Measurements from ENCODE around the gene APOL6. TPM values are rescaled to one million over a fixed set of nuclear protein-coding genes. Genes with fewer than 3 reads are reported as not detected.

The APOL6 gene
- total and polyA plus RNA-seq, 2 of the 13 experiments (the other 11 are each of a cell fraction or from before 2014, with no cell fraction given): 5.2 to 7.5 TPM

DNA sequence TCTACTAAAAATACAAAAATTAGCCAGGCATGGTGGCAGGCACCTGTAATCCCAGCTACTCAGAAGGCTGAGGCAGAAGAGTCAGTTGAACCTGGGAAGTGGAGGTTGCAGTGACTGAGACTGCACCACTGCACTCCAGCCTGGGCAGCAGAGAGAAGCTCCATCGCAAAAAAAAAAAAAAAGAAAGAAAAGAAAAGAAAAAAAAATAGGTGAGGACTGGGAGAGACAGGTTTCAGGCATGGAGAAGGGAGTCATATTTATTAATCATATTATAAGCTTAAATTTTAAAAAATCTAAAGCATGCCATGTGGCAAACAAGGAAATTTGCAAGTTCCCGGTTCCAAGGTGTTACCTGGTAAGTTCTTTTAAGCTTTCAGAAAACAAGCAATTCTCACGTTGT is 69.3 kb downstream of the APOL6 start, which contains the start of gene APOL5:
Gene APOL5 (plus strand): TSS at position 301 of the 400 bp plus-strand sequence. CDS start 0 bp downstream, at position 301.
- ATAC-seq (no peak), DNase-seq (ENCODE audit: low spot score) (no peak), FAIRE-seq (no peak)
- H3K4me2 ChIP-seq (ENCODE audit: low read depth, low read length): no peak within 1 kb of the TSS
- no peak within 1 kb of the TSS for H3K27ac ChIP-seq (ENCODE audit: extremely low read length, insufficient read depth, low read length)
- ChIA-PET POLR2A (no interaction called here), CTCF (ENCODE audit: low intra/inter-chr PET ratio, low total read pairs) (no interaction called here)
- no peak within 1 kb of the TSS for H2AFZ ChIP-seq (ENCODE audit: low read length)
- no peaks in the 10 kb centered on the region for H3K79me2 ChIP-seq (ENCODE audit: insufficient read depth, low read length)
- intact Hi-C loops (cut with micrococcal nuclease; ENCODE audit: unreplicated experiment) (no loop called here), in situ Hi-C loops (cut with HindIII; ENCODE audit: extremely low pct_ligation_motif_present, low pct_unique_long_range_greater_than_20kb) (no loop called here)
- H4K20me1 ChIP-seq (ENCODE audit: insufficient read depth, low read length): no peaks in the 10 kb centered on the region
- H3K4me1 ChIP-seq (ENCODE audit: insufficient read depth, low read length): no peaks in the 10 kb centered on the region
- no TSS peak for BruUV-seq (replicated peaks)
- no peaks in the 10 kb centered on the region for H3K36me3 ChIP-seq (replicated peaks in 1 of 2; ENCODE audit: control insufficient read depth in 1 of 2, insufficient read depth in 2 of 2, low read length in 2 of 2)
- no peak for TF ChIP-seq ZNF652 (CRISPR knock-in tag; IDR thresholded peaks at IDR 0.05; ENCODE audit: borderline replicate concordance, low read depth)
- TF ChIP-seq ZNF703 (CRISPR knock-in tag; IDR thresholded peaks at IDR 0.05; ENCODE audit: borderline replicate concordance): no peak
- TF ChIP-seq CEBPG (CRISPR knock-in tag; IDR thresholded peaks at IDR 0.05): no peak
- TF ChIP-seq TCF7 (IDR thresholded peaks at IDR 0.05; ENCODE audit: low read depth): no peak
- no peak for TF ChIP-seq ZBTB7A (CRISPR knock-in tag; IDR thresholded peaks at IDR 0.05)
- TF ChIP-seq CHCHD3 (CRISPR knock-in tag; IDR thresholded peaks at IDR 0.05): no peak
- no peak for TF ChIP-seq ZNF547 (CRISPR knock-in tag; IDR thresholded peaks at IDR 0.05)
- no peak for TF ChIP-seq ATF7-NPFF (CRISPR knock-in tag; IDR thresholded peaks at IDR 0.05; ENCODE audit: low read depth)
- TF ChIP-seq, protein P1, sequence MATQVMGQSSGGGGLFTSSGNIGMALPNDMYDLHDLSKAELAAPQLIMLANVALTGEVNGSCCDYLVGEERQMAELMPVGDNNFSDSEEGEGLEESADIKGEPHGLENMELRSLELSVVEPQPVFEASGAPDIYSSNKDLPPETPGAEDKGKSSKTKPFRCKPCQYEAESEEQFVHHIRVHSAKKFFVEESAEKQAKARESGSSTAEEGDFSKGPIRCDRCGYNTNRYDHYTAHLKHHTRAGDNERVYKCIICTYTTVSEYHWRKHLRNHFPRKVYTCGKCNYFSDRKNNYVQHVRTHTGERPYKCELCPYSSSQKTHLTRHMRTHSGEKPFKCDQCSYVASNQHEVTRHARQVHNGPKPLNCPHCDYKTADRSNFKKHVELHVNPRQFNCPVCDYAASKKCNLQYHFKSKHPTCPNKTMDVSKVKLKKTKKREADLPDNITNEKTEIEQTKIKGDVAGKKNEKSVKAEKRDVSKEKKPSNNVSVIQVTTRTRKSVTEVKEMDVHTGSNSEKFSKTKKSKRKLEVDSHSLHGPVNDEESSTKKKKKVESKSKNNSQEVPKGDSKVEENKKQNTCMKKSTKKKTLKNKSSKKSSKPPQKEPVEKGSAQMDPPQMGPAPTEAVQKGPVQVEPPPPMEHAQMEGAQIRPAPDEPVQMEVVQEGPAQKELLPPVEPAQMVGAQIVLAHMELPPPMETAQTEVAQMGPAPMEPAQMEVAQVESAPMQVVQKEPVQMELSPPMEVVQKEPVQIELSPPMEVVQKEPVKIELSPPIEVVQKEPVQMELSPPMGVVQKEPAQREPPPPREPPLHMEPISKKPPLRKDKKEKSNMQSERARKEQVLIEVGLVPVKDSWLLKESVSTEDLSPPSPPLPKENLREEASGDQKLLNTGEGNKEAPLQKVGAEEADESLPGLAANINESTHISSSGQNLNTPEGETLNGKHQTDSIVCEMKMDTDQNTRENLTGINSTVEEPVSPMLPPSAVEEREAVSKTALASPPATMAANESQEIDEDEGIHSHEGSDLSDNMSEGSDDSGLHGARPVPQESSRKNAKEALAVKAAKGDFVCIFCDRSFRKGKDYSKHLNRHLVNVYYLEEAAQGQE (IDR thresholded peaks at IDR 0.05; ENCODE audit: borderline replicate concordance in 1 of 2, low read depth in 1 of 2, low read length in 2 of 2): no peak
- no peaks in the 10 kb centered on the region for H3K27me3 ChIP-seq (ENCODE audit: control insufficient read depth in 1 of 2, insufficient read depth in 2 of 2, low read length in 2 of 2)
- H3K9me3 ChIP-seq (ENCODE audit: low read length): no peaks in the 10 kb centered on the region; the same call in 1 of the 2 replicates
- no peak within 1 kb of the TSS for H3K4me3 ChIP-seq (replicated peaks in 1 of 3; ENCODE audit: insufficient read depth in 1 of 3, low read depth in 2 of 3, low read length in 3 of 3)
- whole genome bisulfite sequencing (ENCODE audit: low lambda C conversion rate): 38% methylated on average over 3 of the region's 3 CpGs
- no peak within 1 kb of the TSS for H3K9ac ChIP-seq (ENCODE audit: insufficient read depth, low read depth, low read length)

Other genes starting within 250 kb of the APOL6 start
- gene MCM5, start 248.3 kb upstream of the APOL6 start, total RNA-seq (2016; rRNA removed; fragmentation: Illumina TruSeq; extraction: Trizol): 87.1 and 93.5 TPM in 2 replicates
- 35.0 and 40.2 TPM in 2 replicates for gene MCM5, start 248.3 kb upstream of the APOL6 start, polyA plus RNA-seq (2011; rRNA removed)
- not detected in 2 replicates for gene RASD2, start 107.6 kb upstream of the APOL6 start, total RNA-seq (2016; rRNA removed; fragmentation: Illumina TruSeq; extraction: Trizol)
- not detected in 2 replicates for gene RASD2, start 107.6 kb upstream of the APOL6 start, polyA plus RNA-seq (2011; rRNA removed)
- not detected in 2 replicates for gene MB, start 31.1 kb upstream of the APOL6 start, total RNA-seq (2016; rRNA removed; fragmentation: Illumina TruSeq; extraction: Trizol)
- gene MB, start 31.1 kb upstream of the APOL6 start, polyA plus RNA-seq (2011; rRNA removed): 0.07 TPM in 2 replicates
- not detected in 2 replicates for gene APOL5, start 69.4 kb downstream of the APOL6 start, total RNA-seq (2016; rRNA removed; fragmentation: Illumina TruSeq; extraction: Trizol)
- not detected in 2 replicates for gene APOL5, start 69.4 kb downstream of the APOL6 start, polyA plus RNA-seq (2011; rRNA removed)